ENCODE data around the gene LCMT1.

The LCMT1 gene

DNA sequence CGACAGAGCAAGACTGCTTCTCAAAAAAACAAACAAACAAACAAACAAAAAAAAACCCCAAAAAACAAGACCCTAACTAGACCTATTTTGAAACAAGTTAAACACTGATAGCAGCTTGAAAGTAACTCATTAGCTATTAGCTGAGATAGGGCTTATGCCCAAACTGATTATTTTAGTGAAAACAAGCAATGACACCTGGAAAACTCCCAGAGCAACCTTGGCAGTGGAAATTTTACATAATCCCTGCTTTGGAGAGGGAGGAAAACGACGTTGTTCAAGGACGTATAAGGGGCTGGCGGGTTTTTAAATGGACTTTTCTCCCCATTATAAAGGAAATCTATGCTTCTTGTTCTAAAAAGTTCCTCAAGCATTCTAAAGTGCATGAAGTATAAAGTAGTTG lies 59.8 kb downstream of the LCMT1 start:
- Histone ChIP-seq H3K27ac (replicated peaks) (no peak overlapping the region), H3K27me3 (ENCODE audit: insufficient read depth, poor library complexity, severe bottlenecking) (no peaks in the 10 kb centered on the region), H3K4me3 (replicated peaks; ENCODE audit: insufficient read depth, low read length) (no peak overlapping the region)
- no peak for DNase-seq (ENCODE audit: low read depth in 1 of 2, low spot score in 1 of 2)
- no peak for TF ChIP-seq GABPA (IDR thresholded peaks at IDR 0.05; ENCODE audit: low read depth)
- TF ChIP-seq POLR2AphosphoS5 (IDR thresholded peaks at IDR 0.05; ENCODE audit: low read depth) = no peak
- TF ChIP-seq, protein P1, sequence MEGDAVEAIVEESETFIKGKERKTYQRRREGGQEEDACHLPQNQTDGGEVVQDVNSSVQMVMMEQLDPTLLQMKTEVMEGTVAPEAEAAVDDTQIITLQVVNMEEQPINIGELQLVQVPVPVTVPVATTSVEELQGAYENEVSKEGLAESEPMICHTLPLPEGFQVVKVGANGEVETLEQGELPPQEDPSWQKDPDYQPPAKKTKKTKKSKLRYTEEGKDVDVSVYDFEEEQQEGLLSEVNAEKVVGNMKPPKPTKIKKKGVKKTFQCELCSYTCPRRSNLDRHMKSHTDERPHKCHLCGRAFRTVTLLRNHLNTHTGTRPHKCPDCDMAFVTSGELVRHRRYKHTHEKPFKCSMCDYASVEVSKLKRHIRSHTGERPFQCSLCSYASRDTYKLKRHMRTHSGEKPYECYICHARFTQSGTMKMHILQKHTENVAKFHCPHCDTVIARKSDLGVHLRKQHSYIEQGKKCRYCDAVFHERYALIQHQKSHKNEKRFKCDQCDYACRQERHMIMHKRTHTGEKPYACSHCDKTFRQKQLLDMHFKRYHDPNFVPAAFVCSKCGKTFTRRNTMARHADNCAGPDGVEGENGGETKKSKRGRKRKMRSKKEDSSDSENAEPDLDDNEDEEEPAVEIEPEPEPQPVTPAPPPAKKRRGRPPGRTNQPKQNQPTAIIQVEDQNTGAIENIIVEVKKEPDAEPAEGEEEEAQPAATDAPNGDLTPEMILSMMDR (IDR thresholded peaks at IDR 0.05; ENCODE audit: insufficient read depth, low read length) = no peak
- TF ChIP-seq SPI1 (IDR thresholded peaks at IDR 0.05; ENCODE audit: borderline replicate concordance, low read depth) = no peak
- TF ChIP-seq, protein P2, sequence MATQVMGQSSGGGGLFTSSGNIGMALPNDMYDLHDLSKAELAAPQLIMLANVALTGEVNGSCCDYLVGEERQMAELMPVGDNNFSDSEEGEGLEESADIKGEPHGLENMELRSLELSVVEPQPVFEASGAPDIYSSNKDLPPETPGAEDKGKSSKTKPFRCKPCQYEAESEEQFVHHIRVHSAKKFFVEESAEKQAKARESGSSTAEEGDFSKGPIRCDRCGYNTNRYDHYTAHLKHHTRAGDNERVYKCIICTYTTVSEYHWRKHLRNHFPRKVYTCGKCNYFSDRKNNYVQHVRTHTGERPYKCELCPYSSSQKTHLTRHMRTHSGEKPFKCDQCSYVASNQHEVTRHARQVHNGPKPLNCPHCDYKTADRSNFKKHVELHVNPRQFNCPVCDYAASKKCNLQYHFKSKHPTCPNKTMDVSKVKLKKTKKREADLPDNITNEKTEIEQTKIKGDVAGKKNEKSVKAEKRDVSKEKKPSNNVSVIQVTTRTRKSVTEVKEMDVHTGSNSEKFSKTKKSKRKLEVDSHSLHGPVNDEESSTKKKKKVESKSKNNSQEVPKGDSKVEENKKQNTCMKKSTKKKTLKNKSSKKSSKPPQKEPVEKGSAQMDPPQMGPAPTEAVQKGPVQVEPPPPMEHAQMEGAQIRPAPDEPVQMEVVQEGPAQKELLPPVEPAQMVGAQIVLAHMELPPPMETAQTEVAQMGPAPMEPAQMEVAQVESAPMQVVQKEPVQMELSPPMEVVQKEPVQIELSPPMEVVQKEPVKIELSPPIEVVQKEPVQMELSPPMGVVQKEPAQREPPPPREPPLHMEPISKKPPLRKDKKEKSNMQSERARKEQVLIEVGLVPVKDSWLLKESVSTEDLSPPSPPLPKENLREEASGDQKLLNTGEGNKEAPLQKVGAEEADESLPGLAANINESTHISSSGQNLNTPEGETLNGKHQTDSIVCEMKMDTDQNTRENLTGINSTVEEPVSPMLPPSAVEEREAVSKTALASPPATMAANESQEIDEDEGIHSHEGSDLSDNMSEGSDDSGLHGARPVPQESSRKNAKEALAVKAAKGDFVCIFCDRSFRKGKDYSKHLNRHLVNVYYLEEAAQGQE (IDR thresholded peaks at IDR 0.05; ENCODE audit: insufficient replicate concordance, low read depth) = no peak

DNA sequence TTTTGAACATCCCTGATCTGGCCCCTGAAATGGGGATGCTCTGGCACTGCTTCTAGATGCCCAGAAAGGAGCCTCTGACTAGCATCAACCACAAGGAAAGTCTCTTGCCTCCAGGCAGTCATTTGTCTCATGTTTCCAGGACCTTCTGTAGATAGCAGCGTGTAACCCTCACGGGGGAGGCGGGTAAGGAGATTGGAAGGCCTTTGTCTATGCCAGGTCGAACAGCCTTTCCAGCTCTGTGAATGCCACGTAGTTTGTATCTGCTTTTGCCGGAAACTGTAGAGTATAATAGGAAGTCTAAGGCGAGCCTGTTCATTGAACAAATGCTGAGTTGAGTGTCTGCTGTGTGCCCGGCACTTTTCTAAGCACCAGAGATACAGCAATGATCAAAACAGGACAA lies 61.3 kb downstream of the LCMT1 start:
- Histone ChIP-seq H3K27ac (replicated peaks) (no peak overlapping the region), H3K27me3 (ENCODE audit: insufficient read depth, poor library complexity, severe bottlenecking) (no peaks in the 10 kb centered on the region), H3K4me3 (replicated peaks; ENCODE audit: insufficient read depth, low read length) (no peak overlapping the region)
- no peak for TF ChIP-seq SPI1 (IDR thresholded peaks at IDR 0.05; ENCODE audit: borderline replicate concordance, low read depth)
- TF ChIP-seq, protein P1 (IDR thresholded peaks at IDR 0.05; ENCODE audit: insufficient read depth, low read length) = no peak
- TF ChIP-seq, protein P2 (IDR thresholded peaks at IDR 0.05; ENCODE audit: insufficient replicate concordance, low read depth) = no peak
- TF ChIP-seq POLR2AphosphoS5 (IDR thresholded peaks at IDR 0.05; ENCODE audit: low read depth) = no peak
- no peak for TF ChIP-seq GABPA (IDR thresholded peaks at IDR 0.05; ENCODE audit: low read depth)
- no peak for DNase-seq (ENCODE audit: low read depth in 1 of 2, low spot score in 1 of 2)

DNA sequence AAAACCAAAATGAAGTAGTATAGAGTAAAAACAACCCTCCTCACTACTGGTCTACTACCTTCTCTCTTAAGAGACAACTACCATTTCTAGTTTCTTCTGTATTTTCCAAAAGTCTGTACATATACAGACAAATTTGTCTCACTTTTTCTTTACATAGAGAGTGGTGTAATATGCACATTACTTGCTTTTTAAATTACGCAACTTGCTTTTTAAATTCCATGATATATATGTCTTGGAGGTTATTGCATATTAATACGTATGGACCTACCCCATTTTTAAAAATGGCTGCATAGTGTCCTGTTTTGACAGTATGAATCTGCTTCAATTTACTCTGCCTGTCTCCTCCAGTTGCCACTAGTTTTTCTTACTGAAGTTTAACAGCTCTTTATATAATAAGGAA lies 62.7 kb downstream of the LCMT1 start:
- no peak overlapping the region for H3K27ac ChIP-seq (replicated peaks)
- H3K4me3 ChIP-seq (replicated peaks; ENCODE audit: insufficient read depth, low read length) = no peak overlapping the region
- no peak for DNase-seq (ENCODE audit: low read depth in 1 of 2, low spot score in 1 of 2)
- TF ChIP-seq, protein P1 (IDR thresholded peaks at IDR 0.05; ENCODE audit: insufficient read depth, low read length) = no peak
- TF ChIP-seq, protein P2 (IDR thresholded peaks at IDR 0.05; ENCODE audit: insufficient replicate concordance, low read depth) = no peak
- no peak for TF ChIP-seq GABPA (IDR thresholded peaks at IDR 0.05; ENCODE audit: low read depth)
- no peak for TF ChIP-seq SPI1 (IDR thresholded peaks at IDR 0.05; ENCODE audit: borderline replicate concordance, low read depth)
- TF ChIP-seq POLR2AphosphoS5 (IDR thresholded peaks at IDR 0.05; ENCODE audit: low read depth) = no peak
- no peaks in the 10 kb centered on the region for H3K27me3 ChIP-seq (ENCODE audit: insufficient read depth, poor library complexity, severe bottlenecking)
